HCEC 1CT (cell line): ENCODE results near the gene VIPR1.

Experiments used
- DNase-seq: peaks from one replicate; pipeline ENCODE4 v3.0.0-alpha.2; 2017

The VIPR1 gene

GRCh38 chr3:42513121-42513520, 10.7 kb downstream of the VIPR1 start:
- no peak for DNase-seq

GRCh38 chr3:42513521-42513920, 11.1 kb downstream of the VIPR1 start:
- no peak for DNase-seq

GRCh38 chr3:42514876-42515275, 12.4 kb downstream of the VIPR1 start:
- DNase-seq, result no peak

- no peak for DNase-seq
These were observed 13.0 kb downstream of the VIPR1 start for GRCh38 chr3:42515391-42515916.

DNA sequence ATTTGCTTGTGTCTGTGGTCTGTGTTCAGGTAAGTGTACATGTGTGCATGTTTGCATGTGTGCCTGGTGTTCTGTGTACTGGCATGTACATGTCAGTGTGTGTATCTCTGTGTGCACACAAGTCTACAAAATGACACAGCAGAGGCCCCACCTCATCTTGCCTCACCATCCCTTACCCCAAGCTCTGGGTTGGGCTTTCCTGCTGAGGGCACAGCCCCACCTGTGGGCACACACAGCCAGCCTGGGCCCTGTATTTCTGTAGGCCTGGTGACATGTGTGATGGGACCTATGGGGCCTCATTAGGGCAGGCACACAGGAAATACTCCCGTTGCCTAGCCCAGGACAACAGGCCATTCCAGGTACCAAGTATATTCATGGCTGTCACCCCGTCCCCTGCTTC, 13.5 kb downstream of the VIPR1 start:
- DNase-seq, result no peak

- DNase-seq, result no peak
These were observed 14.0 kb downstream of the VIPR1 start for GRCh38 chr3:42516443-42516842.

- no peak for DNase-seq
These were observed 14.7 kb downstream of the VIPR1 start for GRCh38 chr3:42517117-42517516.

GRCh38 chr3:42518800-42519567, 16.5 kb downstream of the VIPR1 start:
- no peak for DNase-seq

- no peak for DNase-seq
These were observed 17.1 kb downstream of the VIPR1 start for GRCh38 chr3:42519568-42519962.

DNA sequence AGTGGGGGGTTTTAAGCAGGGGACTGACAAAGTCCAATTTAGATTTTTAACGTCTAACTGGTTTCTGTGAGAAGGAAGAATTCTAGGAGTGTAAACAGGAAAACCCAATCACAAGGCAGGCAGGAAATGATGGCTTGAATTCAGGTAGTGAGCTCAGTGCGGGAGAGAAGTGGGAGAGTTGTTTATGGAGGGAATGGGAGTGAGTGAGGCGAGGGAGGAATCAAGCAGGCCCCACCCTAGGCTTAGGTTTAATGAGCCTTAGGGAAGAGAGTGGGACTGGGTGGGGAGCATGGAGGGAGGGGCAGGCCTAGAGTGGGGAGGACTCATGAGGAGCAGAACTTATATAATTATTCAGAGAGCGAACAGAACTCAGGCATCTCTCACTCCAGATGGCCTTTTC, 17.9 kb downstream of the VIPR1 start:
- DNase-seq, result no peak

DNA sequence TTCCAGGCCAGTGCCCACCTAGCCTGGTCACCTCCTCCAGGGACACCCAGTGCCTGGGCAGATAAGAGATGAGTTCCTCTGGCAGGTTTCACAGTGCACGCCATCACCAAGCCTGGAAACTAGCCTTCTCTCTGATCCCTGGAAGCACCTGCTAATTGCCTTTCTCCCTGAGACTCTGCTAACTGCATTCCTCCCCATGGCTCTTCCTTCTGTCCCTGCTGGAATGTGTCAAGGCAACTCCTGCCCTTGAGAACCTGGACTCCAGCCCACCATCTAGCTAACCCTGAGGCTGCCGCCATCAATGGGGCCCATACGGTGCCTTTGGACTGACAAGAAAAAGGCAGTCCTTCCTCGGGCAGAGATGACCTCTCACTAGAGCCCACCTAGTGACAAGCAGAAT, 18.5 kb downstream of the VIPR1 start:
- DNase-seq, result no peak

DNA sequence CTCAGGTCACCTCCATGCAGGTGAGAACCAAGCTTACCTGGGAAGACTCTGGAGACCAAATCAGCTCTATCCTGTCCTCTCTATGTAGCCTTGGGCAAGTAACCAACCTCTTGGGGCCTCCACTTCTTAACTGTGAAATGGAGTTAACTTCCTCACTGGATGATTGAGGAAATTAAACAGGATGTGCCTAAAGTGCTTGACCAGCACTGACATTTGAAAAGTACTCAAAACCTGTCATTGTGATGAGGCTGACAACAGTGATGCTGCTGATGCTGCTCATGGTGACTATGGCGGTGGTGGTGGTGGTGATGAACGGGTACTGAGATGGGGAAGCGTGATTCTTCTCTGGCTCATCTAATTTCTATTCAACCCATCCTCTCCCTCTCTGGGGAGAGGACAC, 22.3 kb downstream of the VIPR1 start:
- DNase-seq, result no peak

DNA sequence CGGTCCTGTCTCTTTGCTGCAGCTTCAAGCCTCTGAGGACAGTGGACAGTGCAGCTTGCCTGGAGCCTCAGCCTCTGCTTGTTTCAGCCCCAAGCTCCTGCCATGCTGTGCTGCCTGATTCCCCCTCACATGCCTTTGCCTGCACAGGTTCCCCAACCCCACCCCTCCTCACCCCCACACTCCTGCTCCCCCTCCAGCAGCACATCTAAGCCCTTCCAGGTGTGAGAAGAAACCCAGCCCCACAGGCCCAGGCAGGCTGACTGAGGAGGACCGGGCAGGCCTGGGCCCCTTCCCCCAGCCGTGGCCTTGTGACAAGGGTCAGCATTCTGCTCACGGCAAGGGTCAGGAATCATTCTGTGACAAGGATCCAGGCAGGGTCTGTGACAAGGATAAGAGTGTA, 22.8 kb downstream of the VIPR1 start:
- DNase-seq, result no peak

GRCh38 chr3:42525736-42526345, 23.4 kb downstream of the VIPR1 start:
- no peak for DNase-seq

DNA sequence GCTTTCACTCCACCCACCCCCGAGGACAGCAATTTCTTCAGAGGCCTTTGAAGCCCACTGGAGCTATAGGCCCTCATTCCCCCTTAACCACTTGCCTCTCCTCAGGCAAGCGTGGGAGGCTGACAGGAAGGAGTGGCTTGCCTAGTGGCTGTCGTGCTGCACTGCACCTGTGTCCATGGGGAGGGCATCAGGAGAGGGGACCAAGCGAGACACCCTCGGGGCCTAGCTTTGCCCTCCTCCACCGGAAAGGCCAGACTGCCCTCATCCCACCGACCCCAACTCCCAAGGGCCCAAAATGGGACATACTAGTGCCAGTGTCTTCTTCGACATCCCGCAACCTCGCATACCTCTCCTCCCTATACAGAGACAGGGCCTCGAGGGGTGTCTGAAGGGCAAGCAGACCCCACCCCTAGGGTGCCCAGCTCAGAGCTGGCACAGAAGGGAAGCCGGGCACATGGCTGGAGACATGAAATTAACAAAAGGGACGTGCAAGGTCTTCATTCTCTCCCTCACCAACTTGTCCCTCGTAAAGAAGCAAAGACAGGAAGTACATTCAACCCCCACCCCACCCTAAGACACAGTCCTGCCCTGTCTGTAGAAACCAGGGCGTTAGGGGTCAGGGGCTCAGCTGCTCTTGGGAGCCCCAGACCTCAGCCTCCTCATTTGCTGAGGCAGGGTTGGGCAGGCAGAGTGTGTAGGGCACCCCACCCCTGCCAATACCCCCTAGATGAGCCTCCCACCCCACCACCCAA, 24.3 kb downstream of the VIPR1 start:
- DNase-seq, result no peak

DNA sequence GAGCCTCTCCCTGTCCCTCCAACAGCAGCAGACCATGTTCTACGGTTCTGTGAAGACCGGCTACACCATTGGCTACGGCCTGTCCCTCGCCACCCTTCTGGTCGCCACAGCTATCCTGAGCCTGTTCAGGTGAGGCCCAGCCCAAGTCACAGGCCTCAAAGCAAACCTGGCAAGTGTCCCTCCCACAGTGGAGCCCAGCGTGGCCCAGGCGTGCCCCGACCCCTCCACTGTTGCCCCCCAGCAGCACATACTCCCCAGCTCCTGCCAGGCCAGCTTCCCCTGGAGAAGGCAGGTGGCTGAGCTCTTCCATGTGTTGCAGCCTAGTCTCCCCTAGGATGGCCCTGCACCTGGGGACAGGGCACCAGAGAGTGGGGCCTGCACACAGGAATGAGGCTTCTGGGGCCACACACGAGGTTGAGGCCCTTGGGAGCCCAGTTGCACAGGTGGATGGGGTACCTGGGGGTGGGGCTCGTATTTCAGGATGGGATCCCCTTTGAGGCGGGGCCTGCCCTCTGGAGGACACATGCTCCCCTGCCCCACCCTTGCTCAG, 25.0 kb downstream of the VIPR1 start:
- DNase-seq, result no peak

- DNase-seq, result no peak
These were observed 27.0 kb downstream of the VIPR1 start for GRCh38 chr3:42529468-42529867.

- DNase-seq, result no peak
These were observed 27.6 kb downstream of the VIPR1 start for GRCh38 chr3:42530073-42530472.

DNA sequence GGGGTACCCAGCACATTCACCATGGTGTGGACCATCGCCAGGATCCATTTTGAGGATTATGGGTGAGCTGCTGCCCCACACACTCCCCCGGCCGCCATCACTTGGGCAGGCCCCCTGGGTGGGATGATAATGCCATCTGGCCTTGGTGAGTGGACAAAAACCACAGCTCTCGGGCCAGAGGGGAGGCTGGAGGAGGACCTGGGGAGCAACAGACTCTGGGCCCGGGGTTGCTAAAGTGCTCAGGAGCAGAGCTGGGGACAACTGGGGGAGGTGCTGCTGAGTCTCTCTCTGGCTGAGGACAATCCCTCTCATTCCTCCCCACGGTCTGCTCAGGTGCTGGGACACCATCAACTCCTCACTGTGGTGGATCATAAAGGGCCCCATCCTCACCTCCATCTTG, 29.0 kb downstream of the VIPR1 start:
- no peak for DNase-seq

GRCh38 chr3:42532229-42532628, 29.8 kb downstream of the VIPR1 start:
- no peak for DNase-seq

DNA sequence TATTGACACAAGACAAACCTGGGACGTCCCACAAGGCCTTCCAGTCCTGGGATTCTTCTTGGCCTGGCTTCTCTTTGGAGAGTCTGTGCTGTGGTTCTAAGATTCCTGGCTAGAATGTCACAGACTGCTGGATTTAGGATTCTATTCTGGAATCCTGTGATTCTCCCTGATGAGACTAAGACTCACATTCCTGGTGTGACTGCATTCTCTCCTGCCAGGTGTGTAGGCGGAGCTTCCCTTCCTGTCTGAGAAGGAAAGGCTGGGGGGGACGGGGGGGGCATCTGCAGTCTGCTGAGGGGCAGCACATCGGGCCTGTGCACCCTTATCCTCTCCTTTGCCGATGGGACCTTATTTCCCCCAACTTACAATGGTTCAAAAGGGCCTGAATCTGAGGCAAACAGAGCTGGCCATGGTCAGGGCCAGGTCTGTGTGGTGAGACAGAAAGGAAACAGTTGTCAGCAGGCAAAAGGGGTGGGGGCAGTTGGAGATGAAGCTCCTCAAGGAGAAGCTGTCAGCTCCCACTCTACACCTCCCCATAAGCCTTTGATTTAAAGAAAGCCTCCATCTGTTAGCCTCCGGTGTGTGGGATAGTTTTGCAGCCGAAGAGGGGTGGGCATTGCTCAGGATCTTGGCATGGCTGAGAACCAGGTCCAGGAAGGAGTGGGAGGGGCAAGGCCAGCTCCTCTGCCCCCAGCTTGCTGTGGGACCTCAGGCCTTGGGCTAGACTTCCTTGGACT, 30.9 kb downstream of the VIPR1 start:
- DNase-seq, result no peak

GRCh38 chr3:42535981-42536784, 33.7 kb downstream of the VIPR1 start:
- DNase-seq, result peak; percentile 7
